NCI-H2029 treated with DMSO at 0.1 percent for 48 hours (cell line): ENCODE data around the gene SGSH.
"Not testable (repeated sequence)": the region's sequence is repeated elsewhere in the genome, so short reads cannot be mapped to it uniquely, and the experiment has no call there.

Source experiments
- DNase-seq: peaks from one replicate; lab custom pipeline; 2025; lab: John Stamatoyannopoulos, UW

The SGSH gene

DNA sequence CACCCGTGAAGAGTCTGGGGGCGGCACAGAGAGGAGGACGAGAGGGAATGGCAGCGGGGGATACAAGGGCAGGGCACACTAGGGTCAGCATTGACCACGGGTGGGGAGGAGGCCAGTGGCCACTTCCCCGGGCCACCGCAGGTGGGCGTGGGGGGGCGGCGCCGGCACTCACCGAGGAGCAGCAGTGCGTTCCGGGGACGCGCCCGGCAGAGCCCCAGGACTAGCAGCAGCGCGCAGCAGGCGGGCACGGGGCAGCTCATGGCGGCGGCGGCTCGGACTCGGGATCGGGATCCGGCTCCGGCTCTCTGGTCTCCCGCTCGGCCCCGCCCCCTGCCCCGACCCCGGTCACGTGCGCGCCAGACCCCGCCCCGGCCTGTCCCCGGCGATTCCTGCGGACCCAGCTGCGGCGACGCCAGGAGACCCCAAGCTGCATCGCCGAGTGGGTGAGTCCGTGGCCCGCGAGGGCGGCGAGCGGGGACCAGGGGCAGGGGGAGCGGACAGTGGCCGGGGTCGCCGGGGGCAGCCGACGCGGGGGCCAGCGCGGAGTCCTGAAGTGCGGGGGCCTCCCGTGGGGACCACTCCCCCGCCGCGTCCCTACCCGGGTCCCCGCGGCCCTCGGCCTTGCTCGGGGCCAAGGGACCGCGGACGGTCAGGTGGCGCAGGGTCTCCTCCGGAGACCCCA is at the start of gene SGSH, which contains the start of gene SLC26A11:
Gene SGSH (minus strand): TSS at position 280 of the 682 bp plus-strand sequence. CDS start 20 bp downstream, at position 260.
Gene SLC26A11 (plus strand): TSS at position 374 of the 682 bp plus-strand sequence. CDS start 1,134 bp downstream, outside the sequence.
- DNase-seq: peak; percentile 10

DNA sequence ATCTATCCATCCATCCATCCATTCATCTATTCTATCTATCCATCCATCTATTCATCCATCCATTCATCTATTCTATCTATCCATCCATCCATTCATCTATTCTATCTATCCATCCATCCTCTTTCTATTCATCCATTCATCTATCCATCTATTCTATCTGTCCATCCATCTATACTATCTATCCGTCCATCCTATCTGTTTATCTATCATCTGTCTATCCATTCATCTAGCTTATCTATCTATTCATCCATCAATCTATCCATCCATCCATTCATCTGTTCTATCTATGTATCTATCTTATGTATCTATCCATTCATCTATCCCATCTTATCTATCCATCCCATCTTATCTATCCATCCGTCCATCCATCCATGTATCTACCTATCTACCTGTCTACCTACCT is 49.3 kb upstream of the SGSH start:
- DNase-seq: no peak

DNA sequence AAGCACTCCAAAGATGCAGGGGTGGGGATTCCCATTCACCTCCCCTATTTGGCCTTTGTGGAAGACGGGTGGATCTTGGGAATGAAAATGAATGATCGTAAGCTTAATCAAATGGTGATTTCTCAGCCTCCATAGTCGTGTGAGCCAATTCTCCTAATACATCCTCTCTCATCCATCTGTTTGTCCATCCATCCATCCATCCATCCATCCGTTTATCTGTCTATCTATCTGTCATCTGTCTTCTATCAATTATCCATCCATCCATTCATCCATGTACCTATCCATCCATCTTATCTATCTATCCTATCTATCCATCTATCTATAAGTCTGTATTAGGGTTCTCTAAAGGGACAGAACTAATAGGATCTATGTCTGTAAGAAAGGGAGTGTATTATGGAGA is 48.3 kb upstream of the SGSH start:
- DNase-seq: no peak

DNA sequence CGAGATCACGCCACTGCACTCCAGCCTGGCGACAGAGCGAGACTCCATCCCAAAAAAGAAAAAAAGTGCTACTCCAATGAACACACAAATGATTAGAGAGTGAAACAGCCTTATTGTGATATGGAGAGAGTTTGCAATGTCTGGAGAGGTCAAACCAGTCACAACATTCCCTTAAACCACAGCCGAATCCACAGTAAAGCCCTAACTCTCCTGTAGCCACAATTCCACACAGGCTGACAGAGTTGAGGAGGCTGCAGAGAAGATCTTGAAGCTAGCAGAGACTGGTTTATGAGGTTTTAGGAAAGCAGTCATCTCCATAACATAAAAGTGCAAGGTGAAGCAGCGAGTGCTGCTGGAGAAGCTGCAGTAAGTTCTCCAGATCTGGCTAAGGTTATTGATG is 47.3 kb upstream of the SGSH start:
- DNase-seq: no peak

DNA sequence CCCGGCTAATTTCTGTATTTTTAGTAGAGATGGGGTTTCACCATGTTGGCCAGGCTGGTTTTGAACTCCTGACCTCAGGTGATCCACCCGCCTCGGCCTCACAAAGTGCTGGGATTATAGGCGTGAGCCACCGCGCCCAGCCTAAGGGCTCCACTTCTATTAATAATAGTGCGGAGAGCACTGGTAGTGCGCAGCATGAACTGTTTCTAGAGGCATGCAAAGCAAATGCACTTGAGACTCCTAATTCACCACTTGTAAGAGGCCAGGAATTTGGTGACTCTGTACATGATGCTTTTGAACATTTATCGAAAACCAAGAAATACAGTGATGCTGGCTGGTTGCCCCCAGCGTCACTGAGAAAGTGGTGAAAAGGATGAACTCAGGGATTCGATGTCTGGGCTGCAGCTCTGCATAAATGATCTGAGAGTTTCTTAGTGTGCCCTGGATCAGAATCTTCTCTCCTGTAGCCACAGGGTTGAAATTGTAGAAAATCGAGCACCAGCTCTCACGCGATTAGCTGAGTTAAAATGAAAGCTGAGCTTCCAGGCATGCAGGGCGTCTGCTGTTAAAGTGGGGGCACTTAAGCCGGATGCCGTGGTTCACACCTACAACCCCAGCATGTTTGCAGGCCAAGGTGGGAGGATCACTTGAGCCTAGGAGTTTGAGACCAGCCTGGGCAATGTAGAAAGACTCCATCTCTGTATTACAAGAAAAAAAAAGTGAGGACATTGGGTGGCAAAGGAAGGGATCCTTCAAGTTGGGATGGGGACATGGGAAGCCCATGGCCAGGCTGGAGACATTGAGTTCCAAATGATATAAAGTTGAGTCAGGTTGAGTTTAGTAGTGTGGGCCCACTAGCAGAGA is 45.3 kb upstream of the SGSH start:
- no peak for DNase-seq

DNA sequence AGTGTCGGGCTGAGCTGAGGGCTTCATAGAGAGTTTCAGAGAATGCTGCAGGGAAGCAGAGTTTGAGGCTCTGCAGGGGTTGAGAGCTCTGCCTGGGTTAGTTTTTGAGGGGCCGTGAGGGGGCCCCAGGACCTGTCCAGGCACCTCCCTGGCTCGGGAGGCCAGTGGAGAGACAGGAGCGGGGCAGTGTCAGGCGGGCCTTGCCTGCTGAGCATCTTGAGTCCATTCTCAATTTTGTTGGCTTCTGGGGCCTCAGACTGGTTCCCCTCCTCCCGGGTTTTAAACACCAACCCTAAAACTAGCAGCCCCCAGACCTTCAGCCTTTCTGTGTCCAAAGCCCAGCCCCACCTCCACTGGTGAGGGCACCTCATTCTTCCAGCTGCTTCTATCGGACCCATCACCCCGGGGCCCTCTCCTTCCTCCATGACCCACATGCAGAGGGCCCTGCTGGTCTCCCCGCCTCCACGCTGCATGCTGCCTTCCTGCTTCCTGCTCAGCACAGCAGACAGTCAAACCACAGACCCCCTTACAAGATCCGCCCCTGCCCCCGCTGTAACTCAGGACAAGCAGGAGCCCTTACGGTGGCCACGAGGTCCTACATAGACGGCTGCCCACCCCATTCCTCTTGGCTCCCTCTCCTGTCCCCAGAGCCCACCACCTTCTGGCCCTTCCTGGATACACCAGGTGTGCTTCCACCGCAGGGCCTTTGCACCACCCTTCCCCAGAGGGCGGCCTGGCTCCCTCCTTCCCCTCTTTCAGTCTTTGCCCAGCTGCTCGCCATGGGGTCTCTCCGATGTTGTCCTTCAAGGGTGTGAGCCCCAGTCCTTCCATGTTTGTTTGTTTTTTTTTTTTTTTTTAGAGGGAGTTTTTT is 44.3 kb upstream of the SGSH start:
- DNase-seq: no peak

DNA sequence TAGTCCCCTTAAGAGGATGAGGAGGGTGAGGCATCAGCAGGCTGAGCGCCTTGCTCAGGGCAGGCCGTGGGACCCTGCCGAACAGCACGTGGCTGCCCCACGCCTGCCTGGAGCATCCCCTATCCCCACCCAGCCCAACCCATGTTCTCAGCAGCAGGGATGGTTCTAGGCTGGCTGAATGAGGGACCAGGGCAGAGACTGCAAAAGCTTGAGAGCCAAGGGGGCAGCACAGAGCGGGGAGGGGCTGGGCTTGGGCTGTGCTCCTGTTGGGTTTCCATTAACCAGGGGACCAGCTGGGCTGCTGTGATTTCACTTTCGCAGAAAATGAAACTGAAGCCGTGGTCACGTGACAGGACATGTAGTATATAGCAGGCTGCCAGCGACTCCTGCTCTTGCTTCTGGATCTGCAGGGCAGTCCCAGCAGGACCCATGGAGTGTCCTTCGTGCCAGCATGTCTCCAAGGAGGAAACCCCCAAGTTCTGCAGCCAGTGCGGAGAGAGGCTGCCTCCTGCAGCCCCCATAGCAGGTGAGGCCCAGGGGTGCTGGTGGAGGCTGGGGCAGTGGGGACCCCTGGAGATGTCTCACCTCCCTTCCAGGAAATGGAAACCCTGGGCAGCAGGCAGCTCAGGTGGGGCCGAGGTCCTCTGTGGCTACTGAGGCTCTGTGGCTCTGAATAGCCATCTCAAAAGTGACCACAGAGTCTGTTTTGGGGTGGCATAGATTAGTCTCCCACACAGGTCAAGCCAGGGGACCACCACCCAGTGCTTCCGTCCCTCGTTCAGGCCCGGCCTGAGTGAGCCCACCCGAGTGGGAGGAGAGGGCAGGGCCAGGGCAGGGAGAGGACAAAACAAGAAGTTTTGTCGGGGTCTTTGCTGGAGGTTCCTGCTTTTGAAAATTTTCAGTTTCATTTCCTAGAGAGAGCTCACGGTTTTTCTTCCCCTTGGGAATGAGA is 43.4 kb upstream of the SGSH start:
- no peak for DNase-seq

DNA sequence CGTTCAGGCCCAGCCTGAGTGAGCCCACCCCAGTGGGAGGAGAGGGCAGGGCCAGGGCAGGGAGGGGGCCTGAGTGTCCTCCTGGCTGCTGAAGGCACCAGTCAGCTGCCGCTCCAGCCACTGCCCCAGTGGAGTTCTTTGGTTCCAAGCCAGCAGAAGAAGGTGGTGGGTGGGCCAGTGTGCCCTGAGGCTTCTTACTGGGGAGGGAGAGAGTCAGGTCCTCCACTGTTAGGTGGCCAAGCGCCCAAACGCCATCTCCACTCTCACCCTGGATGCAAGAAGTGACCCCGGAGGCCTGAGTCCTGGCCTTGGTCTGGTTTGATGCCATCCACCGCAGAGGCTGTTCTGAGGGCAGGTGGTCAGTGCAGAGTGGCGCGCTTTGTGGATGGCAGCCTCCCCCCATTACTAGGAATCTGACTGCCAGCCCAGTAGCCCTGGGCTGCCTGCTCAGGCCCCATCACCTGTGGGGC is 42.7 kb upstream of the SGSH start:
- DNase-seq: no peak

DNA sequence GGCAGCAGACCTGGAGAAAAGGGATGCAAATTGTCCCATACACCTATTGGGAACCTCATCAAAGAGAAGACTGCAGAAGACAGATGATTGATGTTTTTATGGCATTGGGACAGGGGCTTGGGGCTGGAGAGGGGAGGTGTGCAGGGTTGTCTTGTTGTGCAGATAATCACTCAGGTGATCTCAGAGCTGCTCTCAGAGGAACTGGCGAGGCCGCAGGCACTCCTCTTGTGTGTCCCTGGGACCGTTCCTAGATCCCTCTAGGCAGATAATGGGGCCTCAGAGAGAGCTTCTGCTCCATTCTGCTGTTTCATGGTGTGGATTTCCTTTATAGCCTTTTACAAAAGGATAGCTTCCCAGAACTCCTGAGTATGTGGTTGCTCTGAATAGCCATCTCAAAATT is 42.2 kb upstream of the SGSH start:
- no peak for DNase-seq

DNA sequence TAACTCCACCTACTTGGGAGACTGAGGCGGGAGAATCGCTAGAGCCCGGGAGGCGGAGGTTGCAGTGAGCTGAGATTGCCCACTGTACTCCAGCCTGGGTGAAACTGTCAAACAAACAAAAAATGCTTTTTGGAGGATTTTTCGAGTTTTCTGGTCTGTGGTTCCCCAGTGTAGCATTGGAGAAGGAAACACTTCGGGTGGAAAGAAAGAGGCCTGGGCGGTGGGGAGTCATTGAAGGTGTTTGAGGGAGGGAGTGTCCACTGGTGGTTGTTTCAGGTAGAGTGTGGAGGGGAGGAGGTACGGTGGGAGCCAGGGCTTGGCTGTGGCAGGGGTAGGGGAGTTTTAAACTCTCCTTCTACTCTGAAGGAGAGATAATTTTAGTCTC is 41.8 kb upstream of the SGSH start:
- DNase-seq: no peak

DNA sequence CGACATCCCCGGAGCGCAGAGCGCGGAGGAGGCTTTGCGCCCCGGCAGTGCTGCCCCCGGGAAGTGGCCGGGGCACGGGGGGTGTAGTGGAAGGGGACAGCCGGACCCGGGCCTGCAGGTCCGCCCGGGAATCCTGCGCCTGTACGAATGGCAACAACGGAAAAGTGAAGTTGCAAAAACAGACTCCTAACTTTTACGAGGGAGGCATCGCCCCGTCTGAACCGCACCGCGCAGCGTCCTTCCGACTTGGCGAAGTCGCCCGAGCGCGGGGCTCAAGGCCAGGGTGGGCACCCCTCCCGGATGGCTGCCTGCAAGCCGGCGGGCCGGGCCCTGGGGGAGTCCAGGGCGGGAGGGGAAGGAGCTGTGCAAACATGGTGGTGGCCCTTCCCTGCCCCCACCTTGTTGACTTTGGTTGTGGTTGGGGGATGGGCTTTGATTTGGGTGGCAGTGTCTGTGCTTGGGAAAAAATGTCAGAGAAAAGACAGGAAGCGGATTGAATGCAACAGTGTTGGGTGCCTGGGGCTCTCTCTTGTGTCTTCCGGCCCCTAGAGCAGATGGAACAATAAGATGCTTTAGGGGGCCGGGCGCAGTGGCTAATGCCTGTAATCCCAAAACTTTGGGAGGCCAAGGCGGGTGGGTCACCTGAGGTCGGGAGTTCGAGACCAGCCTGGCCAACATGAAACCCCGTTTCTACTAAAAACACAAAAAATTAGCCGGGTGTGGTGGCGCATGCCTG is 41.2 kb upstream of the SGSH start:
- no peak for DNase-seq

DNA sequence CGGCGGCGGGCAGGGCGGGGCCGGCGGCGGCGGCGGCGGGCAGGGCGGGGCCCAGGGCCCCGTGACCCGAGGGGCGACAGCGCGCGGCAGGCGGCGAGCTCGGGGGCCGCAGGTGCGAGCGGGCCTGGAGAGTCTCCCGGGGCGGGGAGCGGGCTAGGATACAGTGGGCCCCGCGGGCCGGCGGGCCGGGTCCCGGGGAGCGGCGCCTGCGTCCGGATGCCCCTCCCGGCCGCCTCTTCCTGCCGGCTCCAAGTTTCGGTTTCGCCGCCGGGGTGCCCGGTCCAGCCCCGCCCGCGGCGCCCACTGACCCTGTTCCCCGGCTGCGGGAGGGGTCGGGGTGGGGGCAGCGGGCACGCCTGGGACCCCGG is 40.6 kb upstream of the SGSH start, which contains the start of gene RNF213:
Gene RNF213 (plus strand): TSS at position 62 of the 368 bp plus-strand sequence. CDS start 2,830 bp downstream, outside the sequence.
- no peak for DNase-seq

DNA sequence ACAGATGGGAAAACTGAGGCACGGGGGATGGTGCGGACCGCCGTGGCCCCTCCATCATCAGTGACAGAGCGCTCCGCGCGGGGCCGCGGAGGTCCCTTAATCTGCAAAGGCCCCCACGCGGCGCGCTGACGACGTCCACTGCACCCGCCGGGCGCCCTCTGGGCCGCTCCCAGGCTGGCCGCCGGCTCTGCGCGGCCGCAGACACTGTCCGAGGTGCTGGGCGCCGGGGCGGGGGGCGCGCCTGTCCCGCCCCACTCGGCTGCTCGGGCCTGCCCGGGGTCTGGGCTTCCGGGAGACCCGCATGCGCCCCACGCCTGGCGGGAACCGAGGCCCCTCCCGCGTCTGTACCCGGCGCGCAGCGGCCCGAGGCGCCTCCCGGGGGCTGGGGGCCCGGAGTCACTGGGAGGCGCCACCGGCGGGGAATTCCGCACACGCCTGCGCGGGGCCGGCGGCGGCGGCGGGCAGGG is 40.0 kb upstream of the SGSH start:
- no peak for DNase-seq

DNA sequence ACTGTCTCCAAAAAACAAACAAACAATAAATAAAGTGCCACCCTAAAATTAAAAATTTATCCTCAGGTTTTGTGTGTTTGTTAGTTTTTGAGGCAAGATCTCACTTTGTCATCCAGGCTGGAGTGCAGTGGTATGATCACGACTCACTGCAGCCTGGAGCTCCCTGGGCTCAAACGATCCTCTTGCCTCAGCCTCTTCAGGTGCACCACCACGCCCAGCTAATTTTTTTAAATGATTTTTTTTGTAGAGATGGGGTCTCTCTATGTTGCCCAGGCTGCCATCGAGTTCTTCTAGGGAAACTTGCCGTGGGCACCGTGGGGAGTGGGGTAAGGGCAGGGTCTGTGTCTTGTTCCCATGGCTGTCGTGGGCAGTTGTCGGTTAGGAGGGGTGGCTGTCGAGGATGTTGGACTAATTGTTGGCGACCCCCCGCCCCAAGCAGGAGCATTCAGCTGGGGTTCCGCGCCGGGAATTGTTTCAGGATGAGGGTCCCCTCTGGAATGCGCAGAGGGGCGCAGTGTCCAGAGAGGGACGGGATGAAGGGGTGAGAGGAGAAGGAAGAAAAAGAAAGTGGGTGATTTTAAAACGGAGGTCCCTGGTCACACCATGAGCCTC is 39.4 kb upstream of the SGSH start:
- DNase-seq: no peak

DNA sequence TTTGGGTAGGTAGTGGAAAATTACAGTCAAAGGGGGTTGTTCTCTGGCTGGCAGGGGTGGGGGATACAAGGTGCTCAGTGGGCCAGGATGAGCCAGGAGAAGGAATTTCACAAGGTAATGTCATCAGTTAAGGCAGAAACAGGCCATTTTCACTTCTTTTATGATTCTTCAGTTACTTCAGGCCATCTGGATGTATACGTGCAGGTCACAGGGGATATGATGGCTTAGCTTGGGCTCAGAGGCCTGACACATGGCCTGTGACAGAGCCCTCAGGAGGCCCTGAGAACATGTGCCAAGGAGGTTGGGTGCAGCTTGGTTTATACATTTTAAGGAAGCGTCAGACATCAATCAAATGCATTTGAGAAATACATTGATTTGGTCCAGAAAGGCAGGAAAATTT is 38.2 kb upstream of the SGSH start:
- DNase-seq: not testable (repeated sequence)

DNA sequence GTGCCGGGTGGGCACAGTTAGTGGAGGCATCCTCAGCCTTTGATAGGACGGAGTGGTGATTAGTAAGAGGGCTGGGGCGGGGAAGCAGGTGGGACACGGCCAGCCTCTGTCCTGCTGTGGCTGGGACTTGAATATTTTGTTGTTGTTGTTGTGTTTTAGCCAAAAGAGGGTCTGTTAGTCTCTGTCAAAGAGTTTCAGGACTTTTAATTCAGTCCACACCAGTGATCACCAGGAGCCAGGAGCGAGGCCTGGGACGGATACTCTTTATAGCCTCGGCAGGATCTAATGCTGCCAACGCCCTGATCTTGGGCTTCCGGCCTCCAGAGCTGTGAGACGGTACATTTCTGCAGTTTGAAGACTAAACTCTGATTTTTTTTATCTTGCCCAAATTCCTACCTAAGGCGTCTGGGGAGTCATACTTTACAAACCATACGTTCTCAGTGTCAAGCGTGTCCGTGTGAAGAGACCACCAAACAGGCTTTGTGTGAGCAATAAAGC is 37.6 kb upstream of the SGSH start:
- DNase-seq: no peak

DNA sequence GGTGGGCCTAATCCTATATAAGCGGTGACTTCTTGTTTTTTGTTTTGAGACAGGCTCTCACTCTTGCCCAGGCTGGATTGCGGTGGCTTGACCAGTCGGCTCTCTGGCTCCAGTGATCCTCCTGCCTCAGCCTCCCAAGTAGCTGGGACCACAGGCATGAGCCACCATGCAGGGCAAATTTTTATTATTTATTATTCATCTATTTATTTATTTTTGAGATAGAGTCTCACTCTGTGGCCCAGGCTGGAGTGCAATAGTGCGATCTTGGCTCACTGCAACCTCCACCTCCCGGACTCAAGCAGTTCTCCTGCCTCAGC is 35.9 kb upstream of the SGSH start:
- no peak for DNase-seq

DNA sequence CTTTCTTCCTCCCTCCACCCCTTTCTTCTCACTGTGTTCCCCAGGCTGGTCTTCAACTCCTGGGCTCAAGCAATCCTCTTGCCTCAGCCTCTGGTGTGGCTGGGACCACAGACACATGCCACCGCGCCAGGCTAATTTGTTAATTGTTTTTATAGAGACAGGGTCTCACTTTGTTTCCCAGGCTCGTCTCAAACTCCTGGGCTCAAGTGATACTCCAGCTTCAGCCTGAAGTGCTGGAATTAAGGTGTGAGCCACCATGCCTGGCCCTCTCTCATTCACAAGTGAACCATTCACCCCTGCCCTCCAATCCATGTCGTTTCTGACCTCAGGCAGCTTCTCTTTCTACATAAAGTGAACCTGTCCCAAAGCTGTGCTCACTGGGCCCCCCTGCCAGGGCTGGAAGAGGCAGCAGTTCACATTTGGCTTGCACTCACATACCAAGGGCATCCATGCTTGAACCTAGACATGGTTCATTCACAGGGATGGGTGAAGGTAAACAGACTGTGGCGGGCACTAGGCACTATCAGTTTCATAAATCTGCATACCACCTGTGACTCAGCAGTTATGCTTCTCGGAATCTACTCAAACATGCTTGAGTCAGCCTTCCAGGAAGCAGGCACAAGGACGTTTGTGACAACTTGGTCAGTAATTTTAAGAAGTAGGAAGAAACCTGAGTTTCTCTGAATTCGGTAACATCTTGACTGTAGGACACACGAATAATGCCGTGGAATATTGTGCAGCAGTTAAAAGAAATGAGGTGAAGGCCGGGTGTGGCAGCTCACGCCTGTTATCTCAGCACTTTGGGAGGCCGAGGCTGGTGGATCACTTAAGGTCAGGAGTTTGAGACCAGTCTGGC is 34.5 kb upstream of the SGSH start:
- peak; percentile 52 for DNase-seq
